ENCODE measurements around the gene CDK2. TPM values are rescaled to one million over a fixed set of nuclear protein-coding genes. Genes with fewer than 3 reads are reported as not detected.
A peak's percentile ranks its signal among the peaks of the same experiment; 100 is the strongest.

Gene CDK2
- total and polyA plus RNA-seq, 9 of the 15 experiments (the other 6 are each of a cell fraction or from before 2014, with no cell fraction given): 17.4 to 213 (median 109) TPM

- TF ChIP-seq LCOR (CRISPR knock-in tag; IDR thresholded peaks at IDR 0.05): peak; percentile 90
- TF ChIP-seq RCOR1 (IDR thresholded peaks at IDR 0.05; ENCODE audit: borderline replicate concordance in 1 of 2, low read depth in 2 of 2, low read length in 2 of 2): peak in 1 of 2 experiments; percentile 41; a peak in 1 of 4 replicates
- 0 out of 2 replicates have a peak, but pooled peaks have one; percentile 39 for TF ChIP-seq DPF2 (IDR thresholded peaks at IDR 0.05)
- TF ChIP-seq ZBTB7A (IDR thresholded peaks at IDR 0.05; ENCODE audit: borderline replicate concordance, control insufficient read depth, low read depth, low read length): peak; percentile 60; the same call in 1 of the 2 replicates
- TF ChIP-seq EP300 (IDR thresholded peaks at IDR 0.05; ENCODE audit: low read length): peak; percentile 7; the same call in 1 of the 2 replicates
- TF ChIP-seq PHF8 (IDR thresholded peaks at IDR 0.05; ENCODE audit: borderline replicate concordance, low read length): peak; percentile 84; the same call in 1 of the 2 replicates
- TF ChIP-seq ZBTB5 (IDR thresholded peaks at IDR 0.05): no peak
- peak; percentile 50; the same call in 1 of the 2 replicates for TF ChIP-seq RB1 (IDR thresholded peaks at IDR 0.05; ENCODE audit: low read depth)
- peak; percentile 93 for TF ChIP-seq NKRF (IDR thresholded peaks at IDR 0.05; ENCODE audit: borderline replicate concordance)
- no peak for TF ChIP-seq RUNX1 (IDR thresholded peaks at IDR 0.05; ENCODE audit: low read depth)
- TF ChIP-seq TFE3 (CRISPR knock-in tag; IDR thresholded peaks at IDR 0.05): no peak
- TF ChIP-seq DDX20 (tag; IDR thresholded peaks at IDR 0.05; ENCODE audit: low read depth): no peak
- TF ChIP-seq ZNF511 (CRISPR knock-in tag; IDR thresholded peaks at IDR 0.05): peak; percentile 80; the same call in 1 of the 2 replicates
- peak; percentile 79 for TF ChIP-seq NR2C1 (IDR thresholded peaks at IDR 0.05)
- TF ChIP-seq NR2C1 (tag; IDR thresholded peaks at IDR 0.05): peak; percentile 50; the same call in 1 of the 2 replicates
- TF ChIP-seq SRSF3 (IDR thresholded peaks at IDR 0.05; ENCODE audit: insufficient read depth, low read length): no peak
- no peak for TF ChIP-seq FOXA3 (CRISPR knock-in tag; conservative IDR thresholded peaks at IDR 0.05 in 1 of 2, IDR thresholded peaks at IDR 0.05 in 1 of 2)
- peak; percentile 88 for TF ChIP-seq HDAC2 (IDR thresholded peaks at IDR 0.05)
- no peak for TF ChIP-seq BRD9 (IDR thresholded peaks at IDR 0.05; ENCODE audit: low read depth, partially characterized antibody)
- TF ChIP-seq GTF2A2 (tag; IDR thresholded peaks at IDR 0.05): no peak
- TF ChIP-seq CCNT2 (IDR thresholded peaks at IDR 0.05; ENCODE audit: borderline replicate concordance, extremely low read depth, insufficient read length, low read depth, low read length): peak; percentile 47
These were observed 7.1 kb downstream of the CDK2 start, which contains the start of gene RAB5B (continued) for GRCh38 chr12:55973599-55974307.
